ES-I3 (cell line): ENCODE measurements around the gene OR6S1.
"Not testable (repeated sequence)": the region's sequence is repeated elsewhere in the genome, so short reads cannot be mapped to it uniquely, and the experiment has no call there.

Source experiments
- H3K36me3 ChIP-seq: 2 replicates; pipeline ENCODE4 v1.6.1; 2013; ENCODE audit warnings: mild to moderate bottlenecking, low read length, control low read depth, moderate library complexity; ENCODE audit not compliant: insufficient read depth
- H3K4me1 ChIP-seq: 2 replicates; pipeline ENCODE4 v1.6.1; 2013; ENCODE audit warnings: mild to moderate bottlenecking, control low read depth, low read length; ENCODE audit not compliant: insufficient read depth
- H3K9ac ChIP-seq: 2 replicates; pipeline ENCODE4 v1.6.1; 2013; ENCODE audit warnings: low read depth, mild to moderate bottlenecking, low read length, moderate library complexity
- H3K9me3 ChIP-seq: 2 replicates; pipeline ENCODE4 v1.6.1; 2013; ENCODE audit warnings: mild to moderate bottlenecking, low read length, moderate library complexity; ENCODE audit not compliant: control insufficient read depth, insufficient read depth

OR6S1 gene

GRCh38 chr14:20657216-20658211, 16.0 kb upstream of the OR6S1 start:
- Histone ChIP-seq H3K9ac (peak overlapping the region; percentile 38; the same call in 1 of the 2 replicates), H3K36me3 (no peaks in the 10 kb centered on the region), H3K4me1 (no peaks in the 10 kb centered on the region; the same call in 1 of the 2 replicates), H3K9me3 (no peaks in the 10 kb centered on the region)

- no peaks in the 10 kb centered on the region for H3K36me3 ChIP-seq
- H3K9ac ChIP-seq, result no peak overlapping the region
- H3K4me1 ChIP-seq, result no peaks in the 10 kb centered on the region; the same call in 1 of the 2 replicates
- no peaks in the 10 kb centered on the region for H3K9me3 ChIP-seq
Measured at GRCh38 chr14:20656274-20656673, 14.8 kb upstream of the OR6S1 start.

DNA sequence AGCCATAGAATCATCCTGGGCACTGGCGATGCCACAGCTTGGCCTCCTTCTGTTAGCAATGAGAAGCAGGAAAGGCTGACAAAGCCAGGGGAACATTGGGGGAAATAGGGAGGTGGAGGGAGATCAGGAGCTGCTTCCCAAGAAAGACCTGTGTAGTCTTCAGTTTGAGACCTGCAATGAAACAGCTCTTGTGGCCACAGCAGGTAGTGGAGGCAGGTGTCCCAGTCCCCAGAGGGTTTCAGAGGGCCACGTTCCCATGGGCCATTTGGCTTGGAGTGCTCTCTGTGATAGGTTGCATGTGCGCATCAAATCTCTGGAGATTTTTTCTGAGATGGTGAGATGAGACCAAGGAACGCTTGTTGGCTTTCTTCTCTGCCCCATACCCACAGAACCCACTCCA, 14.4 kb upstream of the OR6S1 start:
- no peaks in the 10 kb centered on the region for H3K9me3 ChIP-seq
- no peaks in the 10 kb centered on the region; the same call in 1 of the 2 replicates for H3K4me1 ChIP-seq
- no peak overlapping the region for H3K9ac ChIP-seq
- H3K36me3 ChIP-seq, result no peaks in the 10 kb centered on the region

DNA sequence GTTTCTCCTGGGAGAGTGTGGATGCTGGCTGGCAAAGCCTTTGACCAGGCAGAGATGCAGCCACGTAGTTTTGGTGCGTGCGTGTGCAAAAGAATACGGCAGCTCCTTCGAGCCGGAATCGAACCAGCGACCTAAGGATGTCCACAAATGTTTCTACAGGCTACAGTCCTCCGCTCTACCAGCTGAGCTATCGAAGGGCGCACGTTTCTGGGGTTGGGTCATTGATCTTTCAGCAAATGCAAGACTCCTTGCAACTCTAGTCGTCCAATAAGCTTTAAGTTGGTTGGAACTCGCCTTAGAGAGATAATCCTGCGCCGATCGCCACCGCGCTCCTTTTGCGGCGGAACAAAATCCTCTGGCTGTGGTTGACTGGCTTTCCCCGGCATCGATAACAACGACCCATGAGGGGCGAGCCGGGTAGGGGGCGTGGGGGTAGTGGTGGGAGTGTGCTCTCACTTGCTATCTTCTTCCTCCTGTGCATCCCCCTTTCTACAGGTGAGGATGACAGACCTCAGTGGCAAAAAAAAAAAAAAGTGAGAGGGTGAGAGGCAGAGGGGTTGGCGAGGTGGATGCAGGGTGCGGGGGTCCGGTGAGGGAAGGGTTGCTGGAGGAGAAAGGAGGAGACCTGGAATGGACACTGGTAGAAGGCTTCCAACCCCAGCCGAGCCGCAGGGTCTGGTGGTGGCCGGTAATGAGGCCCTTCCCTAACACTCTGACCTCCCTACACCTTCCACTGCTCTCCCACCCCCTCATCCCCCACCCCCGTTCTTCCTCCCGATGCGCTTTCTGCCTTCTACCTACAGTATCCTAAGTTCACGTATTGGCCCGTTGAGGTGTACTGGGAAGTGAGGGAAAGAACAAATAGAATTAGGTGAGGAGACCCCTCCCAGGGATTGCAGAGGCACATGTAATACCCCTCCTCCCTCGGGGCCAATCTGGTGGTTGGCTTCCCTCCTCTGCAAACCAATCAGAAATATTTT, 11.8 kb upstream of the OR6S1 start:
- H3K9ac ChIP-seq, result peak overlapping the region; percentile 63

GRCh38 chr14:20645481-20645880, 4.0 kb upstream of the OR6S1 start:
- H3K36me3 ChIP-seq, result no peaks in the 10 kb centered on the region
- no peak overlapping the region for H3K9ac ChIP-seq
- no peaks in the 10 kb centered on the region for H3K9me3 ChIP-seq
- H3K4me1 ChIP-seq, result peaks cover 5% of the 10 kb centered on the region; the same call in 1 of the 2 replicates

More for the DNA sequence above, 11.8 kb upstream of the OR6S1 start:
- no peaks in the 10 kb centered on the region for H3K36me3 ChIP-seq
- H3K9me3 ChIP-seq, result no peaks in the 10 kb centered on the region
- no peaks in the 10 kb centered on the region; the same call in 1 of the 2 replicates for H3K4me1 ChIP-seq

DNA sequence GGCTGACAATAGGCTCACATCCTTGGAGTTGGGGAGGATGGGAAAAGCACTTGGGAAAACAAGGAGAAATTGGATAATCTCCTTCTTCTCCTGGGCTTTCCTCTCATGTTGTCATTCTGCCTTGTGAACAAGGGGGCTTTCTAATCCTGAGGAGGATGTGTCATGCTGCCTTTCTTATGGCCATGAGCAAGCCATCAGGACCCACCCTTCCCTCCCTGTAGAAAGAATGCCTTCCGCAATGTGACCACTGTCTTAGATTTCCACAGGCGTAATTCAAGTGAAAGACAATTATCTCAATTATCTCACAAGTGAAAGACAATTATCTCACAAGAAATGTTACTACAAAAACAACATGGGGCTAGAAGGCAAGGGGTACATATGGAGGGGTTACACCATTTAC, 3.0 kb upstream of the OR6S1 start:
- Histone ChIP-seq H3K36me3 (no peaks in the 10 kb centered on the region), H3K9ac (no peak overlapping the region), H3K4me1 (peaks cover 5% of the 10 kb centered on the region; the same call in 1 of the 2 replicates), H3K9me3 (no peaks in the 10 kb centered on the region)

- not testable (repeated sequence) for H3K36me3 ChIP-seq, H3K9ac ChIP-seq, H3K4me1 ChIP-seq, H3K9me3 ChIP-seq
Measured at GRCh38 chr14:20642755-20643154, 1.3 kb upstream of the OR6S1 start.

DNA sequence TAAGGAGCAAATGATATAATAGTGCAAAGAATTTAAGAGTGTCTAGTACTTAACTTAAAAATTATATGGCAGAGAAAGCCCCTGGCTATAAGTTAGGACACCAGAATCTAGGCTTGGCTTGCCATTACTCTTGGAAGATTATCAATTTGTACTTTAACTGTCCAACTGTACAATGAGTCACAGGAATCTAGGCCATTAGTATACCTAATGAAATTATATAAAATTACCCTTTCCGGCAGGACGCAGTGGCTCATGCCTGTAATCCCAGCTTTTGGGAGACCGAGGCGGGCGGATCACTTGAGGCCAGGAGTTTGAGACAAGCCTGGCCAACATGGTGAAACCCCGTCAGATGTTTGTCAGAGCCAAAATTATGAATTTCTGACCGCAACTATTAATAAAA, 691 bp upstream of the OR6S1 start:
- no peaks in the 10 kb centered on the region for H3K9me3 ChIP-seq
- no peak overlapping the region for H3K9ac ChIP-seq
- no peaks in the 10 kb centered on the region for H3K36me3 ChIP-seq
- H3K4me1 ChIP-seq, result peaks cover 5% of the 10 kb centered on the region; the same call in 1 of the 2 replicates

GRCh38 chr14:20632831-20633691, 8.4 kb downstream of the OR6S1 start:
- Histone ChIP-seq H3K9ac (peak overlapping the region; percentile 85; the same call in 1 of the 2 replicates), H3K36me3 (no peaks in the 10 kb centered on the region), H3K9me3 (no peaks in the 10 kb centered on the region), H3K4me1 (peaks cover 5% of the 10 kb centered on the region; the same call in 1 of the 2 replicates)

DNA sequence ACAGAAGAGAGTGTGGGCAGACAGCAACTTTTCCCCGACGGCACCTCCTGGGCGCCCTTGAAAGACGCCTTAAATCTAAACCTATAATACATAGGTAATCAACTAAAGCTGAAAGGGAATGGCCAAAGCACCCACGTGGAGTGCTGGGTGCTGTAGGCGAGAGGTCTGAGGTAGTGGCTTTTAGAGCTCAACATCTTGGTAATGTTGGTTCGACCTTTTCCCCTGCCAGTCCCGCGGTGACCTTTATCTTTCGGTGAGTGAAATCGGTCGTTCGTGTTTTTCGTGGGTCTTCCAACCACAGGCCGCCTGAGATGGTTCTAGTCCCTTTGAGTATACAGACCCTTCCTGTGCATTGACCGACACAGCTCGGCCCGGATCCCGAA, 9.1 kb downstream of the OR6S1 start:
- no peaks in the 10 kb centered on the region for H3K36me3 ChIP-seq
- peak overlapping the region; percentile 85; the same call in 1 of the 2 replicates for H3K9ac ChIP-seq
- no peaks in the 10 kb centered on the region for H3K9me3 ChIP-seq
- H3K4me1 ChIP-seq, result peaks cover 5% of the 10 kb centered on the region; the same call in 1 of the 2 replicates

DNA sequence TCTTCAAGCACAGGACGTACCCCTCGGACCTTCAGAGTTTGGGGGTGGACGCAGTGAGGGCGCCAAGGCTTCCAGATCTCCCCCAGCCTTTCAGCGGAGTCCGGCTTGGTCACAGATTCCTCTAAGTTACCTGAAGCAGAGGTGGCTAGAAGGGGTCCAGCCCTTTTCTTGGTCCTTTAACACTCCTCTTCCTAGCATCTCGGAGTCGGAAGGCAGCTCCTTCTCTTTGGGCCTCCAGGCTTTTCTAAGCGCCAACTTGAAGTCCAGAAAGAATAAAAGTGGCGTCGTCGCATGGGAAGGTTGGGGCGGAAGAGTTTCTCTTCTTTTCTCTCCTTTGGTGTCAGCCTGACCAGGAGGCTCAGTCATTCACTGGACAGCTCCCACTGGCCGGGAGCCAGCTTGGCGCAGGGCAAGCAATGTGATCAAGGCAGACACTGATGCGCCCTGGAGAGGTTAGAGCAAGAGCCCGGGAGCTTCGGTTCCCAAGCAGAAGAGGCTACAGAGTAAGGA, 9.6 kb downstream of the OR6S1 start:
- peak overlapping the region; percentile 85; the same call in 1 of the 2 replicates for H3K9ac ChIP-seq
- H3K9me3 ChIP-seq, result no peaks in the 10 kb centered on the region
- no peaks in the 10 kb centered on the region for H3K36me3 ChIP-seq
- peaks cover 5% of the 10 kb centered on the region; the same call in 1 of the 2 replicates for H3K4me1 ChIP-seq

- peaks cover 5% of the 10 kb centered on the region; the same call in 1 of the 2 replicates for H3K4me1 ChIP-seq
- no peaks in the 10 kb centered on the region for H3K9me3 ChIP-seq
- no peaks in the 10 kb centered on the region for H3K36me3 ChIP-seq
- H3K9ac ChIP-seq, result peak overlapping the region; percentile 85
Measured at GRCh38 chr14:20631023-20631879, 10.2 kb downstream of the OR6S1 start.
